Astrocyte (in vitro differentiated cells and primary cell): Measurements from ENCODE around the gene FUBP3. TPM values are rescaled to one million over a fixed set of nuclear protein-coding genes. Genes with fewer than 3 reads are reported as not detected.

Experiments used
- DNase-seq: peaks from one replicate; pipeline ENCODE4 v3.0.0-alpha.2; 2010; ENCODE audit warnings: low read depth
- FAIRE-seq: peaks from 2 replicates; lab custom pipeline; 2011; peaks lifted over from hg19 to GRCh38; lab: Jason Lieb, UNC
- H2AFZ ChIP-seq: 2 replicates; pipeline ENCODE4 v1.6.0; 2012; ENCODE audit warnings: low read depth, low read length, inconsistent platforms
- H3K27ac ChIP-seq: 2 replicates; pipeline ENCODE4 v1.5.1; 2011; ENCODE audit warnings: low read depth, low read length, inconsistent platforms
- H3K27me3 ChIP-seq: 2 replicates; pipeline ENCODE4 v1.6.0; 2011; ENCODE audit warnings: low read length, inconsistent platforms; ENCODE audit not compliant: insufficient read depth
- H3K36me3 ChIP-seq: 2 replicates; pipeline ENCODE4 v1.5.1; 2011; ENCODE audit warnings: low read length, inconsistent platforms; ENCODE audit not compliant: insufficient read depth
- H3K4me1 ChIP-seq: 2 replicates; pipeline ENCODE4 v1.5.1; 2011; ENCODE audit warnings: low read length, inconsistent platforms; ENCODE audit not compliant: insufficient read depth
- H3K4me2 ChIP-seq: 2 replicates; pipeline ENCODE4 v1.6.0; 2012; ENCODE audit warnings: low read length, inconsistent platforms
- H3K4me3 ChIP-seq: 2 replicates; pipeline ENCODE4 v1.5.1; 2011; ENCODE audit warnings: low read depth, mild to moderate bottlenecking, low read length, inconsistent platforms; ENCODE audit not compliant: insufficient read depth
- H3K79me2 ChIP-seq: 2 replicates; pipeline ENCODE4 v1.6.0; 2012; ENCODE audit warnings: mild to moderate bottlenecking, low read length, inconsistent platforms; ENCODE audit not compliant: insufficient read depth
- H3K9ac ChIP-seq: 2 replicates; pipeline ENCODE4 v1.6.0; 2012; ENCODE audit warnings: mild to moderate bottlenecking, low read length, inconsistent platforms
- H3K9me3 ChIP-seq: 2 replicates; pipeline ENCODE4 v1.5.1; 2012; ENCODE audit warnings: low read depth, mild to moderate bottlenecking, low read length, inconsistent platforms; ENCODE audit not compliant: insufficient read depth
- H4K20me1 ChIP-seq: 2 replicates; pipeline ENCODE4 v1.6.0; 2012; ENCODE audit warnings: low read length, inconsistent platforms; ENCODE audit not compliant: insufficient read depth
- H3K27ac Mint-ChIP-seq: one replicate; pipeline ENCODE4 v1.8.0; 2021; ENCODE audit warnings: mild to moderate bottlenecking, mixed read lengths; ENCODE audit not compliant: unreplicated experiment
- H3K27me3 Mint-ChIP-seq: one replicate; pipeline ENCODE4 v1.8.0; 2021; ENCODE audit warnings: low read depth, mixed read lengths; ENCODE audit not compliant: unreplicated experiment
- H3K36me3 Mint-ChIP-seq: one replicate; pipeline ENCODE4 v1.8.0; 2021; ENCODE audit warnings: low read depth, mixed read lengths; ENCODE audit not compliant: unreplicated experiment
- H3K4me1 Mint-ChIP-seq: one replicate; pipeline ENCODE4 v1.8.0; 2021; ENCODE audit warnings: low read depth, mixed read lengths; ENCODE audit not compliant: unreplicated experiment
- H3K4me3 Mint-ChIP-seq: one replicate; pipeline ENCODE4 v1.8.0; 2021; ENCODE audit warnings: mild to moderate bottlenecking, moderate library complexity, mixed read lengths; ENCODE audit not compliant: unreplicated experiment
- H3K9me3 Mint-ChIP-seq: one replicate; pipeline ENCODE4 v1.8.0; 2021; ENCODE audit warnings: mild to moderate bottlenecking, mixed read lengths; ENCODE audit not compliant: unreplicated experiment
- CTCF ChIP-seq: IDR thresholded peaks from 2 replicates; pipeline ENCODE4 v1.5.1; 2011; ENCODE audit warnings: low read depth, mild to moderate bottlenecking, inconsistent platforms, low read length, moderate library complexity; ENCODE audit not compliant: insufficient read depth
- EZH2 ChIP-seq: IDR thresholded peaks from 2 replicates; pipeline ENCODE4 v1.6.1; 2012; ENCODE audit warnings: mild to moderate bottlenecking, low read length, inconsistent platforms; ENCODE audit not compliant: insufficient read depth
- total RNA-seq: library from RNA; stranded (reverse); gene quantifications from 2 replicates; pipeline ENCODE4 v1.2.1, GENCODE V29; 2021

The FUBP3 gene
- total RNA-seq, 1 donor from 2014 or later, result 64.6 TPM

- TF ChIP-seq EZH2 (no peak), CTCF (no peak)
- H3K27me3 ChIP-seq, result peaks cover 12% of the 10 kb centered on the region
- H3K36me3 Mint-ChIP-seq, result no peaks in the 10 kb centered on the region
- peaks cover 41% of the 10 kb centered on the region for H3K27me3 Mint-ChIP-seq
- H3K27ac Mint-ChIP-seq, result no peak overlapping the region
- no peak for FAIRE-seq
- no peak for DNase-seq
- no peak overlapping the region for H3K4me3 ChIP-seq
- no peaks in the 10 kb centered on the region for H3K79me2 ChIP-seq
- no peaks in the 10 kb centered on the region for H3K36me3 ChIP-seq
- peaks cover 4% of the 10 kb centered on the region for H3K4me1 ChIP-seq
- no peaks in the 10 kb centered on the region for H4K20me1 ChIP-seq
- no peak overlapping the region for H2AFZ ChIP-seq
- H3K27ac ChIP-seq, result no peak overlapping the region
- H3K9me3 Mint-ChIP-seq, result no peaks in the 10 kb centered on the region
- no peak overlapping the region for H3K9ac ChIP-seq
- H3K4me1 Mint-ChIP-seq, result peaks cover under 1% of the 10 kb centered on the region
- H3K4me3 Mint-ChIP-seq, result no peak overlapping the region
- no peak overlapping the region for H3K4me2 ChIP-seq
- H3K9me3 ChIP-seq, result no peaks in the 10 kb centered on the region
Measured at GRCh38 chr9:130542457-130543228, 36.7 kb upstream of the FUBP3 start.

DNA sequence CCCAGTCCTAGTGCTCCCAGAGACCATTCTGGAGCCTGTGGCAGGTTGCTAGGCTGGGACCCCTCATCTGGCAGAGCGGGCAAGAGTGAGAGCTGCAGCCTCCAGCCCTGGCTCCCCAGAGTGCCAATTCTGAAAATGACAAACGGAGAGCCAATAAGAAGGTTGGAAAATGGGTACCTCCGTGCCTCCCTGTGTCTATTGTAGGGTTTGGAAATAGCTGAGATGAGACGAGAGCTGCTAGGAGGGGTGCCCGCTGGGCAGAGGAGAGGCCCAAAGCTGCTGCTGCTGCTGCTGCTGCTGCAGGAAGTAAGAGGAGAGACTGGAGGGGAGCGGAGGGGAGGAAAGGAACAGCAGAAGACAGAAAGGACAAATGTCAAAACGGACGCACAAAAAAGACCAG lies 36.0 kb upstream of the FUBP3 start:
- H3K4me3 Mint-ChIP-seq, result no peak overlapping the region
- no peaks in the 10 kb centered on the region for H3K79me2 ChIP-seq
- no peaks in the 10 kb centered on the region for H3K9me3 ChIP-seq
- H3K27ac ChIP-seq, result no peak overlapping the region
- peaks cover 4% of the 10 kb centered on the region for H3K4me1 ChIP-seq
- H3K36me3 ChIP-seq, result no peaks in the 10 kb centered on the region
- no peak overlapping the region for H3K27ac Mint-ChIP-seq
- peaks cover 35% of the 10 kb centered on the region for H3K27me3 Mint-ChIP-seq
- H3K4me3 ChIP-seq, result no peak overlapping the region
- TF ChIP-seq CTCF (no peak), EZH2 (no peak)
- H2AFZ ChIP-seq, result no peak overlapping the region
- H3K4me1 Mint-ChIP-seq, result no peaks in the 10 kb centered on the region
- no peaks in the 10 kb centered on the region for H3K36me3 Mint-ChIP-seq
- H3K9ac ChIP-seq, result no peak overlapping the region
- DNase-seq (no peak), FAIRE-seq (no peak)
- H3K9me3 Mint-ChIP-seq, result no peaks in the 10 kb centered on the region
- H3K27me3 ChIP-seq, result peaks cover 10% of the 10 kb centered on the region
- no peaks in the 10 kb centered on the region for H4K20me1 ChIP-seq
- H3K4me2 ChIP-seq, result no peak overlapping the region

- Mint-ChIP-seq H3K9me3 (no peaks in the 10 kb centered on the region), H3K27ac (no peak overlapping the region), H3K4me1 (no peaks in the 10 kb centered on the region), H3K27me3 (peaks cover 30% of the 10 kb centered on the region), H3K4me3 (no peak overlapping the region), H3K36me3 (no peaks in the 10 kb centered on the region)
- Histone ChIP-seq H3K27me3 (peaks cover 10% of the 10 kb centered on the region), H4K20me1 (no peaks in the 10 kb centered on the region), H3K9me3 (no peaks in the 10 kb centered on the region), H3K27ac (no peak overlapping the region), H2AFZ (no peak overlapping the region), H3K79me2 (no peaks in the 10 kb centered on the region), H3K4me2 (no peak overlapping the region), H3K36me3 (no peaks in the 10 kb centered on the region), H3K9ac (no peak overlapping the region), H3K4me3 (no peak overlapping the region), H3K4me1 (peaks cover 4% of the 10 kb centered on the region)
- TF ChIP-seq EZH2 (no peak), CTCF (no peak)
- DNase-seq, result no peak
- FAIRE-seq, result no peak
Measured at GRCh38 chr9:130543859-130544258, 35.5 kb upstream of the FUBP3 start.
